CD8-positive, alpha-beta memory T cell (primary cell): ENCODE measurements around the gene NEK11. TPM values are rescaled to one million over a fixed set of nuclear protein-coding genes. Genes with fewer than 3 reads are reported as not detected.

Experiments
- CTCF ChIA-PET: fragments of 350-600 bp; sonication (Branson Sonifier 250); formaldehyde crosslinking; loops from one replicate; lab custom pipeline; 2021; ENCODE audit warnings: antibody characterized with exemption; lab: Charles Lee
- POLR2A ChIA-PET: fragments of 350-600 bp; sonication (Branson Sonifier 250); formaldehyde crosslinking; loops from one replicate; lab custom pipeline; 2021; ENCODE audit warnings: antibody characterized with exemption; lab: Charles Lee
- DNase-seq, 5 donors: peaks; one replicate each; pipeline versions ENCODE4 v3.0.0 to v3.0.0-alpha.2; 2020 to 2022; ENCODE audit warnings: mixed read lengths in 1 of 5
- H3K27ac ChIP-seq: one replicate; pipeline ENCODE4 v1.7.0; 2013; ENCODE audit warnings: low read depth, mild to moderate bottlenecking, low read length, moderate library complexity
- H3K27me3 ChIP-seq: 2 replicates; pipeline ENCODE4 v1.7.0; 2013; ENCODE audit warnings: low read length, mild to moderate bottlenecking; ENCODE audit not compliant: insufficient read depth, poor library complexity, severe bottlenecking
- H3K36me3 ChIP-seq: 2 replicates; pipeline ENCODE4 v1.7.0; 2013; ENCODE audit warnings: mild to moderate bottlenecking, low read length, moderate library complexity; ENCODE audit not compliant: insufficient read depth
- H3K4me1 ChIP-seq: 2 replicates; pipeline ENCODE4 v1.7.0; 2013; ENCODE audit warnings: mild to moderate bottlenecking, low read length, moderate library complexity; ENCODE audit not compliant: insufficient read depth
- H3K4me3 ChIP-seq: 2 replicates; pipeline ENCODE4 v1.7.0; 2013; ENCODE audit warnings: mild to moderate bottlenecking, low read length
- H3K9me3 ChIP-seq: 2 replicates; pipeline ENCODE4 v1.7.0; 2013; ENCODE audit warnings: mild to moderate bottlenecking, low read length
- H3K27ac Mint-ChIP-seq, 8 donors: one replicate each; pipeline ENCODE4 v1.8.0; 2020 to 2021; ENCODE audit warnings: mixed read lengths in 8 of 8, mild to moderate bottlenecking in 6 of 8, inconsistent platforms in 3 of 8, moderate library complexity in 3 of 8
- H3K27me3 Mint-ChIP-seq, 2 donors: one replicate each; pipeline ENCODE4 v1.8.0; 2020 to 2021; ENCODE audit warnings: mixed read lengths in 2 of 2, mild to moderate bottlenecking in 1 of 2, moderate library complexity in 1 of 2
- H3K36me3 Mint-ChIP-seq, 3 donors: one replicate each; pipeline ENCODE4 v1.8.0; 2020 to 2021; ENCODE audit warnings: mixed read lengths in 3 of 3, inconsistent platforms in 1 of 3, mild to moderate bottlenecking in 1 of 3
- H3K4me1 Mint-ChIP-seq, 3 donors: one replicate each; pipeline ENCODE4 v1.8.0; 2020 to 2021; ENCODE audit warnings: mixed read lengths in 3 of 3, inconsistent platforms in 1 of 3, mild to moderate bottlenecking in 1 of 3
- H3K4me3 Mint-ChIP-seq, 7 donors: one replicate each; pipeline ENCODE4 v1.8.0; 2020 to 2021; ENCODE audit warnings: mixed read lengths in 7 of 7, mild to moderate bottlenecking in 6 of 7, moderate library complexity in 4 of 7, inconsistent platforms in 2 of 7
- H3K9me3 Mint-ChIP-seq, 5 donors: one replicate each; pipeline ENCODE4 v1.8.0; 2020 to 2022; ENCODE audit warnings: mixed read lengths in 5 of 5, mild to moderate bottlenecking in 3 of 5, moderate library complexity in 2 of 5, inconsistent platforms in 1 of 5
- polyA plus RNA-seq: library from polyadenylated mRNA; unstranded; fragments of 300-500 nt; fragmentation: Illumina TruSeq; gene quantifications from one replicate; pipeline ENCODE4 v1.2.3, GENCODE V29; 2021
- total RNA-seq, 2 experiments: library from RNA; stranded (reverse); gene quantifications; one replicate each; pipeline ENCODE4 v1.2.3, GENCODE V29; 2021

NEK11 gene
- total and polyA plus RNA-seq, 3 experiments from 2014 or later, result 1.4 to 2.8 (median 2.4) TPM

DNA sequence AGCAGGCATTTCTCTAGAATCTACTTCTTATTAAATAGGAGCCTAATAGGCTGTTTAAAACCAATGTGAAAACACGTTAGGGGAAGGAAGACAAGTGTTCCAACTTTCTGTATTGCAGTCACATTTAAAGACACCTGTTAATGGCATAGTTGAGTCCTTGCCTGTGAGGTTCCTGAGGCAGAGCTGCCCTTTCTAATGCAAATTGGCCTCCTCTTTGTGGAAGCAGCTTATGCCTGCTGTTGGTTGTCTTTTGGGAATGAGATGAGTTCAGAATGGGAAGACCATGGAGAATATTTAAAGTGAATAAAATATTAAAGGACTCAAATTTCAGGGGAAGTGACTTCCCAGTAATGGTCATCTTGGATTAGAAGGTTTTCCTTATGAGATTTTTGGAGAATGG is 51.2 kb downstream of the NEK11 start:
- H3K36me3 ChIP-seq, result no peaks in the 10 kb centered on the region
- CTCF ChIA-PET, result interaction anchor here (1.2 kb wide), 1 partner anchor 45 kb away, joined by 3 read pairs; no protein-coding TSS in a partner anchor
- Mint-ChIP-seq H3K4me3 (no peak overlapping the region), H3K4me1 (peaks cover 0 to 2% (median 0%) of the 10 kb centered on the region in 3 donors), H3K27ac (no peak overlapping the region), H3K36me3 (peaks cover 0 to 6% (median 5%) of the 10 kb centered on the region in 3 donors), H3K27me3 (no peaks in the 10 kb centered on the region), H3K9me3 (no peaks in the 10 kb centered on the region)
- no peaks in the 10 kb centered on the region for H3K9me3 ChIP-seq
- no peak overlapping the region for H3K27ac ChIP-seq
- no peaks in the 10 kb centered on the region for H3K4me1 ChIP-seq
- no peak overlapping the region for H3K4me3 ChIP-seq
- no peak for DNase-seq
- no peaks in the 10 kb centered on the region for H3K27me3 ChIP-seq
- POLR2A ChIA-PET, result no interaction called here

DNA sequence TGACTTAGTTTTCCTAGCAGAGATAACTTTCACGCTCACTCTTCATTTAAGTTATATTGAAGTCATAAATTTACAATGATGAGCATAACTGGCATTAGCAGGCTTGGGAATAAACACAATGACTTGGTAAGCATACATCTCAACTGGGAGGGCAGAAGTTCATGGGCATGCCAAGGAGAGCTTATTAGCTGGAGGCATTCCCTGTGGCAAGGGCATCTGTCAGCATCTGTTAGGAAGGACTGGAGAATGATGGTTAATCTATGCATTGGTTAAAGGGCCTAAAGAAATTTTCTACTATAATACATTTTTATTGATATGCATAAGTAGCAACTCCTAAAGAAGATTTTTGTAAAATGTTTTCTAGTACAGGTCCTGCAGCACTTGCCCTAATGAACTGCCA is 52.4 kb downstream of the NEK11 start:
- no peaks in the 10 kb centered on the region for H3K27me3 ChIP-seq
- no peaks in the 10 kb centered on the region for H3K27me3 Mint-ChIP-seq
- H3K36me3 Mint-ChIP-seq, result peaks cover 0 to 6% (median 5%) of the 10 kb centered on the region in 3 donors
- no peaks in the 10 kb centered on the region for H3K4me1 ChIP-seq
- H3K4me3 ChIP-seq, result no peak overlapping the region
- H3K27ac Mint-ChIP-seq, result no peak overlapping the region
- H3K9me3 ChIP-seq, result no peaks in the 10 kb centered on the region
- no peaks in the 10 kb centered on the region for H3K9me3 Mint-ChIP-seq
- no peak overlapping the region for H3K4me3 Mint-ChIP-seq
- no peak overlapping the region for H3K27ac ChIP-seq
- H3K36me3 ChIP-seq, result no peaks in the 10 kb centered on the region
- ChIA-PET CTCF (no interaction called here), POLR2A (no interaction called here)
- DNase-seq, result no peak
- peaks cover 2 to 11% (median 5%) of the 10 kb centered on the region in 3 donors for H3K4me1 Mint-ChIP-seq

DNA sequence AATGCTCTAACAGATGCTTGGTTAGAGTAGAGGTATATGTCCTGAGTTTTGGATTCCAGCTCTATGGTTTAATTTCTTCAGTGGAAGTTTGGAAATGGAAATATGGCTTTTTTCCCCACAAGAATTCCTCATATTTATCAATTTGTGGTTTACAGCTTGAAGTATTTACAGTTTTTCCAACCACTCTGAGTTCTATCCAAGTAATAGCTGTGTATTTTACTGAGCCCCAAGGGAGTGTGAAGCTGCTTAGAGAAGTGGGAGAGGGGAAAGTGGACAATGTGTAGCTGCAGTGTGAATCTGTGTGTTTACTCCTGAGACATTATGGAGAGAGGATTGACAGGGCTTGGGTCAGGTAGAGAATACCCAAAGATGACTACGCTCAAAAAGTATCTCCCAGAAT is 54.5 kb downstream of the NEK11 start:
- Histone ChIP-seq H3K9me3 (no peaks in the 10 kb centered on the region), H3K36me3 (no peaks in the 10 kb centered on the region), H3K27me3 (no peaks in the 10 kb centered on the region), H3K27ac (no peak overlapping the region), H3K4me1 (no peaks in the 10 kb centered on the region), H3K4me3 (no peak overlapping the region)
- CTCF ChIA-PET, result no interaction called here
- Mint-ChIP-seq H3K27me3 (no peaks in the 10 kb centered on the region), H3K4me1 (peaks cover 2 to 11% (median 5%) of the 10 kb centered on the region in 3 donors), H3K27ac (no peak overlapping the region), H3K36me3 (peaks cover 0 to 6% (median 5%) of the 10 kb centered on the region in 3 donors), H3K4me3 (peak overlapping the region in 1 of 7 donors; percentile 21), H3K9me3 (no peaks in the 10 kb centered on the region)
- POLR2A ChIA-PET, result no interaction called here
- DNase-seq, result no peak

DNA sequence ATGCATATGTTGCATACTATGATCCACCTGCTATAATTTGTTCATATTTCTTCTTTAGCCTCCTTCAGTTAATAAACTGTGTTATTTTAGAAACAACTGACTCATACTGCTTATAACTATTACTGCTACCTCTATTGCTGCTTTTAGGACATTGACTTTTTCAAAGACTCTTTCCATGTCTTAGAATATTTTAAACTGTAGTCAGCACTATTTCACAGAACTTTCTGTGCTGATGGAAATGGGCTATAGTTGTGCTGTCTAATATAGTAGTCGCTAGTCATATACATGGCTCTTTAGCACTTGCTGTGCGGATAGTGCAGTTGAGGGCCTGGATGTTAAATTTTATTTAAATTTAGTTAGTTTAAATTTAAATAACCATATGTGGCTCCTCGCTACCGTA is 55.6 kb downstream of the NEK11 start:
- no peak overlapping the region for H3K27ac Mint-ChIP-seq

DNA sequence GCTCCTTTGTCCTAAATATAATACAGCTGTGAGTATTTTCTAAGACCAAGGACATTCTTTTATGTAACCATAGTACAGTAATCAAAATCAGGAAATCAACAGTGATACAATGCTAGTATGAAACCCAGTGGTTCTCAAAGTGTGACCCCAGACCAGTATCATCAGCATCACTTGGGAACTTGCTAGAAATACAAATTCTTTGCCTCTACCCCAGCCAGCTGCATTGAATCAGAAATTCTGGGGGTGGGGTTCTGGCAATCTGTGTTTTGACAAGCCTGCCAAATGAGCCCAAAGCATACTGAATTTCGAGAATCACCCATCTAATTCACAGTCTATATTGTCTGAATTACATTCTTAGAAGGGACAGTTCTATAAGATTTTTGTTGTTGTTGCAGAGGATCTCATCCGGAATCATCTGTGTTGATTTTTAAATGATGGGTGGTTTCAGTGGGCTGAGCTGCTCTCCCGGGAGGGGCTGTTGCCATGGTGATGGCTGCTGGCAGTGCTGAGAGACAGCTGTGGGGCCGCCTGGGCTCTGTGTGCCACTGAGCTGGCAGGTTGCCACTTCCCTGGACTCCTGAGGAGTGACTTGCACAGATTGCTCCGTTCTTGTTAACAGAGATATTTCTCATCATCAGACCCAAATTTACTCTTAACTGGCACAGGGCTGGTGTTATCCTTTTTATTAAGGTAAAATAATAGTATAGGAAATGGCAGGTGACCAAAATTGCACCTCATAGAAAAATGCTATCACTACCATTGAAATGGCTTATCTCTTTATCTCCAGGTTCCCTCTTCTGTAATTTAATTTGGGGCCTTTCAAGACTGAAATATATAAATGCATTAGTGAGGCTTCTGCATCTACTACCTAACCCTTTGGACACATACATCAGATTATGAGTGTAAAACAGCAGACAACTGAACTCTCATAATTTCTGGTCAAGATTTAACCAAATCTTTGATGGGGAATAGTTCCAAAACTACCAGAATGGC is 56.5 kb downstream of the NEK11 start:
- ChIA-PET POLR2A (no interaction called here), CTCF (no interaction called here)
- Mint-ChIP-seq H3K4me3 (no peak overlapping the region), H3K36me3 (peaks cover 0 to 6% (median 5%) of the 10 kb centered on the region in 3 donors), H3K27me3 (no peaks in the 10 kb centered on the region), H3K4me1 (peaks cover 2 to 11% (median 5%) of the 10 kb centered on the region in 3 donors), H3K9me3 (no peaks in the 10 kb centered on the region), H3K27ac (peak overlapping the region in 1 of 8 donors; percentile 7)
- DNase-seq, result peak in 1 of 5 donors; percentile 44
- Histone ChIP-seq H3K36me3 (no peaks in the 10 kb centered on the region), H3K27me3 (no peaks in the 10 kb centered on the region), H3K27ac (no peak overlapping the region), H3K9me3 (no peaks in the 10 kb centered on the region), H3K4me1 (no peaks in the 10 kb centered on the region), H3K4me3 (no peak overlapping the region)

More for the DNA sequence above, 55.6 kb downstream of the NEK11 start:
- DNase-seq, result no peak
- H3K4me1 ChIP-seq, result no peaks in the 10 kb centered on the region
- ChIA-PET CTCF (no interaction called here), POLR2A (no interaction called here)
- Mint-ChIP-seq H3K36me3 (peaks cover 0 to 6% (median 5%) of the 10 kb centered on the region in 3 donors), H3K9me3 (no peaks in the 10 kb centered on the region), H3K27me3 (no peaks in the 10 kb centered on the region), H3K4me3 (no peak overlapping the region), H3K4me1 (peaks cover 2 to 11% (median 5%) of the 10 kb centered on the region in 3 donors)
- H3K9me3 ChIP-seq, result no peaks in the 10 kb centered on the region
- no peaks in the 10 kb centered on the region for H3K36me3 ChIP-seq
- no peak overlapping the region for H3K27ac ChIP-seq
- no peak overlapping the region for H3K4me3 ChIP-seq
- no peaks in the 10 kb centered on the region for H3K27me3 ChIP-seq

DNA sequence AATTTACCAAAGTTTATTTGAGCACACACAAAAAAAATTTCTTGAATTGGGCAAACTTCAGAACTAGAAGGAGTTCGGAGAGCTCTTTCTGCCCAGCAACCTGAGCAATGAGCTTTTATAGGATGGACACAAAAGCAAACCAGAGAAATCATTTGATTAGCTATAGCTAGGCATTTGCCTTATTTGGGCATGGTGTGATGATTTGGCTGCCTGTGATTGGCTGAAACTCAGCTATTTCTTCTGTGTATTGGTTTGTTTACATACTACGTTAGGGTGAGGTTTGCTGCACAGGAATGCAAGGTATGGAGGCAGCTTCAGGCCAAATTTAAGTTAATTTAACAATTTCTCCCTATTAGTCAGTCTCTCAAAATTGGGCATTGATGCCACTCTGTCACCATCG is 65.1 kb downstream of the NEK11 start:
- CTCF ChIA-PET, result no interaction called here
- no peak overlapping the region for H3K27ac Mint-ChIP-seq
- no peaks in the 10 kb centered on the region for H3K4me1 Mint-ChIP-seq
- Histone ChIP-seq H3K27ac (no peak overlapping the region), H3K4me1 (no peaks in the 10 kb centered on the region), H3K9me3 (no peaks in the 10 kb centered on the region), H3K4me3 (no peak overlapping the region), H3K27me3 (no peaks in the 10 kb centered on the region), H3K36me3 (no peaks in the 10 kb centered on the region)
- no peaks in the 10 kb centered on the region for H3K27me3 Mint-ChIP-seq
- no peaks in the 10 kb centered on the region for H3K9me3 Mint-ChIP-seq
- no peak overlapping the region for H3K4me3 Mint-ChIP-seq
- no peak for DNase-seq
- peaks cover 0 to 1% (median 0%) of the 10 kb centered on the region in 3 donors for H3K36me3 Mint-ChIP-seq
- POLR2A ChIA-PET, result no interaction called here

DNA sequence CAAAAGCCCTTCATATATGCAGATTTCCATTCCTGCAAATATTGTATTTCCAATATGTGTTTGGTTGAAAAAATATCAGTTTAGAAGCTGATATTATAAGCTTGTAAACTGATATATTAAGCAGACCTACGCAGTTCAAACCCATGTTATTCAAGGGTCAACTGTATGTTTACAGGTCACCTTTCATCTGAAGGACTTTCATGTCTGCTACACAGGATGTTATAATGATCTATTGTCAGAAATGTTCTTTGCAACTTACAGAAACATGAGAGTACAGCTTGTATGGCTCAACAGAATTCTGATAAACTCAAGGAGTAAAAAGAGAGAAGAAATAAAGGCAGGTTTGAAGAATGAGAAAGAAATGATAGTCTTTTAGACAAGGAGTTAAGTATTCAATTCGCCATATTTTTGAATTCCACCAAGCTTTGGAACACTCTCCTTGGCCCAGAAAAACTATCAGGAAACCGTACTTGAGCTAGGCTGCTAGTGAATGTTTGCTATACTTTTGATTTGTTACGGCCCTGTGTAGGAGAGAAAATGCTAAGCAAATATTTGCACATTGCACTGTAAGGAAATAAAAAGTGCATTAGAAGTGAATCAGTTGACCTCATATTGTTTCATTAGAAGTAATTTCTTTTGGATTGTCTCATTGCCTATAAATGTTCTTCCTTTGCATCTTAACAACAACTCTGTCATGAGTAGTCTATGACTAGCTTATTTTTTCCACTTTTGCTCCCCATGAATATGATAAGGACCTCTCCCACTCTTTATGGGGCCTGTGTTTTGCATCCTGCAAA is 81.2 kb downstream of the NEK11 start:
- Histone ChIP-seq H3K27me3 (no peaks in the 10 kb centered on the region), H3K4me3 (no peak overlapping the region), H3K9me3 (no peaks in the 10 kb centered on the region), H3K36me3 (no peaks in the 10 kb centered on the region), H3K27ac (no peak overlapping the region), H3K4me1 (no peaks in the 10 kb centered on the region)
- Mint-ChIP-seq H3K9me3 (peaks cover 2 to 6% (median 3%) of the 10 kb centered on the region in 5 donors), H3K27me3 (peaks cover 0 to 4% of the 10 kb centered on the region in 2 donors), H3K36me3 (peaks cover 0 to 3% (median 0%) of the 10 kb centered on the region in 3 donors), H3K27ac (no peak overlapping the region), H3K4me3 (no peak overlapping the region), H3K4me1 (no peaks in the 10 kb centered on the region)
- ChIA-PET CTCF (no interaction called here), POLR2A (no interaction called here)
- DNase-seq, result no peak

DNA sequence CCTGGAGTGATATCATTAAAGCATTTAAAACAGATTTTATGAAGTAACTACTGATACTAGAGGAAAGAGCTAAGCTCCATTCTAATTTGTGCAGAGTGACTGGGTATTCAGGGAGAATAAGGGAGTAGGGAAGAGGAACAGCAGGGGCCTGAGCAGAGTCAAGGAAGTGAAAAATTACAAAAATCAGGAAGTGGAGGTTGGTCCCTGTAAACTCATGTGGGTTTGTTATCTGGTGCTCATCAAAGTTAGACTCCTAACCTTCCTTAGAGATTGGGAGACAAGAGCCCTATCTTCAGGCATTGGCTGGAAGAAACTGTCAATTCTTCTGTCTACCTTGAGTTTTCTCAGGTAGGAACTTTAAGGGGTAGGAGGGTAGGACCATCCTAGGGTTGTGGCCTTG is 82.5 kb downstream of the NEK11 start:
- no peak overlapping the region for H3K27ac ChIP-seq
- no peaks in the 10 kb centered on the region for H3K9me3 ChIP-seq
- no peaks in the 10 kb centered on the region for H3K4me1 ChIP-seq
- no peak overlapping the region for H3K4me3 ChIP-seq
- no peak overlapping the region for H3K4me3 Mint-ChIP-seq
- H3K4me1 Mint-ChIP-seq, result no peaks in the 10 kb centered on the region
- POLR2A ChIA-PET, result no interaction called here
- no peak for DNase-seq
- H3K27me3 Mint-ChIP-seq, result peaks cover 0 to 2% of the 10 kb centered on the region in 2 donors
- peaks cover 0 to 2% (median 0%) of the 10 kb centered on the region in 5 donors for H3K9me3 Mint-ChIP-seq
- no peaks in the 10 kb centered on the region for H3K27me3 ChIP-seq
- no peaks in the 10 kb centered on the region for H3K36me3 ChIP-seq
- H3K27ac Mint-ChIP-seq, result peak overlapping the region in 1 of 8 donors; percentile 64
- CTCF ChIA-PET, result no interaction called here
- no peaks in the 10 kb centered on the region for H3K36me3 Mint-ChIP-seq
